GM23338 (cell line): Measurements from ENCODE around the gene YTHDF1. TPM values are rescaled to one million over a fixed set of nuclear protein-coding genes. Genes with fewer than 3 reads are reported as not detected.

Source experiments
- ATAC-seq: fragments of 200-7000 bp; cut with Tn5 transposase; 3 replicates; pipeline ENCODE4 v1.9.1; 2020
- DNase-seq: peaks from one replicate; pipeline ENCODE4 v3.0.0-alpha.2; 2015; ENCODE audit warnings: low spot score
- H2AFZ ChIP-seq: fragments of 200-600 bp; sonication (generic); 2 replicates; pipeline ENCODE4 v1.8.0; 2016; ENCODE audit warnings: antibody characterized with exemption, mild to moderate bottlenecking, moderate library complexity
- H3F3A ChIP-seq: fragments of 200-600 bp; sonication (generic); replicated peaks from 2 replicates; pipeline ENCODE4 v1.8.0; 2017; ENCODE audit warnings: antibody characterized with exemption, mixed run types, low read depth
- H3K27ac ChIP-seq: fragments of 200-600 bp; sonication (generic); 2 replicates; pipeline ENCODE4 v1.6.1; 2016; ENCODE audit warnings: low read depth
- H3K27me3 ChIP-seq: fragments of 200-600 bp; sonication (generic); 2 replicates; pipeline ENCODE4 v1.8.0; 2016; ENCODE audit warnings: mild to moderate bottlenecking, mixed run types, moderate library complexity; ENCODE audit not compliant: insufficient read depth
- H3K36me3 ChIP-seq: fragments of 200-600 bp; sonication (generic); 2 replicates; pipeline ENCODE4 v1.8.0; 2016; ENCODE audit warnings: mild to moderate bottlenecking; ENCODE audit not compliant: insufficient read depth
- H3K4me1 ChIP-seq: fragments of 200-600 bp; sonication (generic); 2 replicates; pipeline ENCODE4 v1.8.0; 2016; ENCODE audit warnings: mild to moderate bottlenecking, moderate library complexity; ENCODE audit not compliant: insufficient read depth
- H3K4me2 ChIP-seq: fragments of 200-600 bp; sonication (generic); 2 replicates; pipeline ENCODE4 v1.7.1; 2017; ENCODE audit warnings: mixed run types
- H3K4me3 ChIP-seq: fragments of 200-600 bp; sonication (generic); 2 replicates; pipeline ENCODE4 v1.6.1; 2016; ENCODE audit warnings: mixed run types
- H3K79me2 ChIP-seq: fragments of 200-600 bp; sonication (generic); replicated peaks from 2 replicates; pipeline ENCODE4 v1.8.0; 2017; ENCODE audit warnings: mild to moderate bottlenecking; ENCODE audit not compliant: insufficient read depth
- H3K9me2 ChIP-seq: fragments of 200-600 bp; sonication (generic); 2 replicates; pipeline ENCODE4 v1.8.0; 2017; ENCODE audit not compliant: insufficient read depth
- H4K20me1 ChIP-seq: fragments of 200-600 bp; sonication (generic); replicated peaks from 2 replicates; pipeline ENCODE4 v1.8.0; 2017; ENCODE audit warnings: mild to moderate bottlenecking; ENCODE audit not compliant: insufficient read depth
- H3K27ac Mint-ChIP-seq: 2 replicates; pipeline ENCODE4 v1.8.0; 2020; ENCODE audit warnings: inconsistent platforms, mild to moderate bottlenecking, moderate library complexity, mixed read lengths
- H3K27me3 Mint-ChIP-seq: 3 replicates; pipeline ENCODE4 v1.8.0; 2022; ENCODE audit warnings: low read depth, mild to moderate bottlenecking, moderate library complexity, mixed read lengths, inconsistent platforms; ENCODE audit not compliant: insufficient read depth, poor library complexity
- H3K36me3 Mint-ChIP-seq: 3 replicates; pipeline ENCODE4 v1.8.0; 2021; ENCODE audit warnings: low read depth, mild to moderate bottlenecking, inconsistent platforms, moderate library complexity, mixed read lengths
- H3K4me1 Mint-ChIP-seq: 3 replicates; pipeline ENCODE4 v1.8.0; 2020; ENCODE audit warnings: mild to moderate bottlenecking, inconsistent platforms, mixed read lengths
- H3K4me3 Mint-ChIP-seq: 3 replicates; pipeline ENCODE4 v1.8.0; 2021; ENCODE audit warnings: moderate library complexity, mild to moderate bottlenecking, inconsistent platforms, mixed read lengths
- H3K9me3 Mint-ChIP-seq: 3 replicates; pipeline ENCODE4 v1.8.0; 2020; ENCODE audit warnings: moderate library complexity, mild to moderate bottlenecking, inconsistent platforms, mixed read lengths
- CREB1 ChIP-seq: fragments of 250-450 bp; sonication (Bioruptor Pico); IDR thresholded peaks from 2 replicates; pipeline ENCODE4 v1.5.0; 2020; ENCODE audit warnings: low read depth, mild to moderate bottlenecking, moderate library complexity
- EZH2phosphoT487 ChIP-seq: fragments of 200-600 bp; sonication (generic); IDR thresholded peaks from one replicate; pipeline ENCODE4 v1.8.1; 2018; ENCODE audit warnings: antibody characterized with exemption; ENCODE audit not compliant: unreplicated experiment
- JUNB ChIP-seq: IDR thresholded peaks from one replicate; pipeline ENCODE4 v1.6.1; 2016; ENCODE audit warnings: antibody characterized with exemption; ENCODE audit not compliant: unreplicated experiment
- NANOG ChIP-seq: IDR thresholded peaks from 2 replicates; pipeline ENCODE4 v1.6.1; 2016; ENCODE audit warnings: antibody characterized with exemption, borderline replicate concordance
- POLR2AphosphoS5 ChIP-seq: IDR thresholded peaks from 2 replicates; pipeline ENCODE4 v1.6.1; 2016; ENCODE audit warnings: antibody characterized with exemption, low read depth
- REST ChIP-seq: IDR thresholded peaks from one replicate; pipeline ENCODE4 v1.6.1; 2018; ENCODE audit warnings: antibody characterized with exemption; ENCODE audit not compliant: unreplicated experiment
- ZNF114 ChIP-seq: fragments of 250-450 bp; sonication (Bioruptor Pico); IDR thresholded peaks from 2 replicates; pipeline ENCODE4 v1.5.0; 2020; ENCODE audit warnings: mild to moderate bottlenecking, moderate library complexity
- polyA plus RNA-seq: library from polyadenylated mRNA; unstranded; fragments of >200 nt; fragmentation: Nextera tagmentation; extraction: Ambion mirVana; gene quantifications from 2 replicates; pipeline ENCODE4 v1.2.1, GENCODE V29; 2016
- total RNA-seq: library from RNA; depleted of rRNA; stranded (reverse); fragments of >200 nt; shearing (Covaris generic); gene quantifications from 2 replicates; pipeline ENCODE4 v1.2.3, GENCODE V29; 2014
- TF ChIP-seq, protein P1 (sequence below): IDR thresholded peaks from 2 replicates; pipeline ENCODE4 v1.6.1; 2016; ENCODE audit warnings: antibody characterized with exemption
- TF ChIP-seq, protein P2 (sequence below), 2 experiments: fragments of 200-600 bp in 1 of 2; sonication (generic) in 1 of 2; conservative IDR thresholded peaks; 2 replicates each; pipeline versions ENCODE4 v1.5.1 to v1.6.1; 2016 to 2017; ENCODE audit warnings: antibody characterized with exemption in 2 of 2, low read depth in 2 of 2, mild to moderate bottlenecking in 2 of 2, moderate library complexity in 1 of 2
- TF ChIP-seq, protein P3 (sequence below): fragments of 250-450 bp; sonication (Bioruptor Pico); IDR thresholded peaks from 2 replicates; pipeline ENCODE4 v1.5.0; 2020; ENCODE audit warnings: mild to moderate bottlenecking, moderate library complexity

Gene YTHDF1
- total and polyA plus RNA-seq, 2 experiments from 2014 or later: 30.9 to 64.3 TPM

- no peaks in the 10 kb centered on the region for H4K20me1 ChIP-seq
- no peaks in the 10 kb centered on the region for H3K4me1 ChIP-seq
- DNase-seq (no peak), ATAC-seq (peak; percentile 17; the same call in 1 of the 3 replicates)
- H3K27me3 ChIP-seq: no peaks in the 10 kb centered on the region
- H3F3A ChIP-seq: no peaks in the 10 kb centered on the region
- no peaks in the 10 kb centered on the region for H3K9me2 ChIP-seq
- no peak overlapping the region for H3K4me3 ChIP-seq
- H3K4me2 ChIP-seq: no peak overlapping the region
- Mint-ChIP-seq H3K9me3 (peaks cover 7% of the 10 kb centered on the region; the same call in 1 of the 3 replicates), H3K4me1 (peaks cover 9% of the 10 kb centered on the region; the same call in 1 of the 3 replicates), H3K27me3 (peaks cover 7% of the 10 kb centered on the region), H3K4me3 (no peak overlapping the region), H3K36me3 (no peaks in the 10 kb centered on the region; the same call in 2 of the 3 replicates), H3K27ac (no peak overlapping the region)
- H3K36me3 ChIP-seq: no peaks in the 10 kb centered on the region
- no peaks in the 10 kb centered on the region for H3K79me2 ChIP-seq
- no peak overlapping the region for H3K27ac ChIP-seq
- no peak overlapping the region for H2AFZ ChIP-seq
- TF ChIP-seq, protein P1, sequence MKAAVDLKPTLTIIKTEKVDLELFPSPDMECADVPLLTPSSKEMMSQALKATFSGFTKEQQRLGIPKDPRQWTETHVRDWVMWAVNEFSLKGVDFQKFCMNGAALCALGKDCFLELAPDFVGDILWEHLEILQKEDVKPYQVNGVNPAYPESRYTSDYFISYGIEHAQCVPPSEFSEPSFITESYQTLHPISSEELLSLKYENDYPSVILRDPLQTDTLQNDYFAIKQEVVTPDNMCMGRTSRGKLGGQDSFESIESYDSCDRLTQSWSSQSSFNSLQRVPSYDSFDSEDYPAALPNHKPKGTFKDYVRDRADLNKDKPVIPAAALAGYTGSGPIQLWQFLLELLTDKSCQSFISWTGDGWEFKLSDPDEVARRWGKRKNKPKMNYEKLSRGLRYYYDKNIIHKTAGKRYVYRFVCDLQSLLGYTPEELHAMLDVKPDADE: no peak
- TF ChIP-seq, protein P2, sequence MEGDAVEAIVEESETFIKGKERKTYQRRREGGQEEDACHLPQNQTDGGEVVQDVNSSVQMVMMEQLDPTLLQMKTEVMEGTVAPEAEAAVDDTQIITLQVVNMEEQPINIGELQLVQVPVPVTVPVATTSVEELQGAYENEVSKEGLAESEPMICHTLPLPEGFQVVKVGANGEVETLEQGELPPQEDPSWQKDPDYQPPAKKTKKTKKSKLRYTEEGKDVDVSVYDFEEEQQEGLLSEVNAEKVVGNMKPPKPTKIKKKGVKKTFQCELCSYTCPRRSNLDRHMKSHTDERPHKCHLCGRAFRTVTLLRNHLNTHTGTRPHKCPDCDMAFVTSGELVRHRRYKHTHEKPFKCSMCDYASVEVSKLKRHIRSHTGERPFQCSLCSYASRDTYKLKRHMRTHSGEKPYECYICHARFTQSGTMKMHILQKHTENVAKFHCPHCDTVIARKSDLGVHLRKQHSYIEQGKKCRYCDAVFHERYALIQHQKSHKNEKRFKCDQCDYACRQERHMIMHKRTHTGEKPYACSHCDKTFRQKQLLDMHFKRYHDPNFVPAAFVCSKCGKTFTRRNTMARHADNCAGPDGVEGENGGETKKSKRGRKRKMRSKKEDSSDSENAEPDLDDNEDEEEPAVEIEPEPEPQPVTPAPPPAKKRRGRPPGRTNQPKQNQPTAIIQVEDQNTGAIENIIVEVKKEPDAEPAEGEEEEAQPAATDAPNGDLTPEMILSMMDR (conservative IDR thresholded peaks at IDR 0.05; ENCODE audit: low read depth in 2 of 2): no peak
- TF ChIP-seq EZH2phosphoT487 (no peak), POLR2AphosphoS5 (no peak), CREB1 (no peak), JUNB (no peak), ZNF114 (CRISPR knock-in tag) (no peak), REST (no peak), NANOG (no peak)
- TF ChIP-seq, protein P3, sequence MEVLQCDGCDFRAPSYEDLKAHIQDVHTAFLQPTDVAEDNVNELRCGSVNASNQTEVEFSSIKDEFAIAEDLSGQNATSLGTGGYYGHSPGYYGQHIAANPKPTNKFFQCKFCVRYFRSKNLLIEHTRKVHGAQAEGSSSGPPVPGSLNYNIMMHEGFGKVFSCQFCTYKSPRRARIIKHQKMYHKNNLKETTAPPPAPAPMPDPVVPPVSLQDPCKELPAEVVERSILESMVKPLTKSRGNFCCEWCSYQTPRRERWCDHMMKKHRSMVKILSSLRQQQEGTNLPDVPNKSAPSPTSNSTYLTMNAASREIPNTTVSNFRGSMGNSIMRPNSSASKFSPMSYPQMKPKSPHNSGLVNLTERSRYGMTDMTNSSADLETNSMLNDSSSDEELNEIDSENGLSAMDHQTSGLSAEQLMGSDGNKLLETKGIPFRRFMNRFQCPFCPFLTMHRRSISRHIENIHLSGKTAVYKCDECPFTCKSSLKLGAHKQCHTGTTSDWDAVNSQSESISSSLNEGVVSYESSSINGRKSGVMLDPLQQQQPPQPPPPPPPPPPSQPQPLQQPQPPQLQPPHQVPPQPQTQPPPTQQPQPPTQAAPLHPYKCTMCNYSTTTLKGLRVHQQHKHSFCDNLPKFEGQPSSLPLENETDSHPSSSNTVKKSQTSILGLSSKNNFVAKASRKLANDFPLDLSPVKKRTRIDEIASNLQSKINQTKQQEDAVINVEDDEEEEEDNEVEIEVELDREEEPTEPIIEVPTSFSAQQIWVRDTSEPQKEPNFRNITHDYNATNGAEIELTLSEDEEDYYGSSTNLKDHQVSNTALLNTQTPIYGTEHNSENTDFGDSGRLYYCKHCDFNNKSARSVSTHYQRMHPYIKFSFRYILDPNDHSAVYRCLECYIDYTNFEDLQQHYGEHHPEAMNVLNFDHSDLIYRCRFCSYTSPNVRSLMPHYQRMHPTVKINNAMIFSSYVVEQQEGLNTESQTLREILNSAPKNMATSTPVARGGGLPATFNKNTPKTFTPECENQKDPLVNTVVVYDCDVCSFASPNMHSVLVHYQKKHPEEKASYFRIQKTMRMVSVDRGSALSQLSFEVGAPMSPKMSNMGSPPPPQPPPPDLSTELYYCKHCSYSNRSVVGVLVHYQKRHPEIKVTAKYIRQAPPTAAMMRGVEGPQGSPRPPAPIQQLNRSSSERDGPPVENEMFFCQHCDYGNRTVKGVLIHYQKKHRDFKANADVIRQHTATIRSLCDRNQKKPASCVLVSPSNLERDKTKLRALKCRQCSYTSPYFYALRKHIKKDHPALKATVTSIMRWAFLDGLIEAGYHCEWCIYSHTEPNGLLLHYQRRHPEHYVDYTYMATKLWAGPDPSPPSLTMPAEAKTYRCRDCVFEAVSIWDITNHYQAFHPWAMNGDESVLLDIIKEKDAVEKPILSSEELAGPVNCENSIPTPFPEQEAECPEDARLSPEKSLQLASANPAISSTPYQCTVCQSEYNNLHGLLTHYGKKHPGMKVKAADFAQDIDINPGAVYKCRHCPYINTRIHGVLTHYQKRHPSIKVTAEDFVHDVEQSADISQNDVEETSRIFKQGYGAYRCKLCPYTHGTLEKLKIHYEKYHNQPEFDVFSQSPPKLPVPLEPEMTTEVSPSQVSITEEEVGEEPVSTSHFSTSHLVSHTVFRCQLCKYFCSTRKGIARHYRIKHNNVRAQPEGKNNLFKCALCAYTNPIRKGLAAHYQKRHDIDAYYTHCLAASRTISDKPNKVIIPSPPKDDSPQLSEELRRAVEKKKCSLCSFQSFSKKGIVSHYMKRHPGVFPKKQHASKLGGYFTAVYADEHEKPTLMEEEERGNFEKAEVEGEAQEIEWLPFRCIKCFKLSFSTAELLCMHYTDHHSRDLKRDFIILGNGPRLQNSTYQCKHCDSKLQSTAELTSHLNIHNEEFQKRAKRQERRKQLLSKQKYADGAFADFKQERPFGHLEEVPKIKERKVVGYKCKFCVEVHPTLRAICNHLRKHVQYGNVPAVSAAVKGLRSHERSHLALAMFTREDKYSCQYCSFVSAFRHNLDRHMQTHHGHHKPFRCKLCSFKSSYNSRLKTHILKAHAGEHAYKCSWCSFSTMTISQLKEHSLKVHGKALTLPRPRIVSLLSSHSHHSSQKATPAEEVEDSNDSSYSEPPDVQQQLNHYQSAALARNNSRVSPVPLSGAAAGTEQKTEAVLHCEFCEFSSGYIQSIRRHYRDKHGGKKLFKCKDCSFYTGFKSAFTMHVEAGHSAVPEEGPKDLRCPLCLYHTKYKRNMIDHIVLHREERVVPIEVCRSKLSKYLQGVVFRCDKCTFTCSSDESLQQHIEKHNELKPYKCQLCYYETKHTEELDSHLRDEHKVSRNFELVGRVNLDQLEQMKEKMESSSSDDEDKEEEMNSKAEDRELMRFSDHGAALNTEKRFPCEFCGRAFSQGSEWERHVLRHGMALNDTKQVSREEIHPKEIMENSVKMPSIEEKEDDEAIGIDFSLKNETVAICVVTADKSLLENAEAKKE (CRISPR knock-in tag): no peak
Observed at GRCh38 chr20:63154395-63154794, 61.5 kb downstream of the YTHDF1 start.
